ENCODE measurements around the gene PCDH1.
"Not testable (repeated sequence)": the region's sequence is repeated elsewhere in the genome, so short reads cannot be mapped to it uniquely, and the experiment has no call there.

PCDH1 gene

DNA sequence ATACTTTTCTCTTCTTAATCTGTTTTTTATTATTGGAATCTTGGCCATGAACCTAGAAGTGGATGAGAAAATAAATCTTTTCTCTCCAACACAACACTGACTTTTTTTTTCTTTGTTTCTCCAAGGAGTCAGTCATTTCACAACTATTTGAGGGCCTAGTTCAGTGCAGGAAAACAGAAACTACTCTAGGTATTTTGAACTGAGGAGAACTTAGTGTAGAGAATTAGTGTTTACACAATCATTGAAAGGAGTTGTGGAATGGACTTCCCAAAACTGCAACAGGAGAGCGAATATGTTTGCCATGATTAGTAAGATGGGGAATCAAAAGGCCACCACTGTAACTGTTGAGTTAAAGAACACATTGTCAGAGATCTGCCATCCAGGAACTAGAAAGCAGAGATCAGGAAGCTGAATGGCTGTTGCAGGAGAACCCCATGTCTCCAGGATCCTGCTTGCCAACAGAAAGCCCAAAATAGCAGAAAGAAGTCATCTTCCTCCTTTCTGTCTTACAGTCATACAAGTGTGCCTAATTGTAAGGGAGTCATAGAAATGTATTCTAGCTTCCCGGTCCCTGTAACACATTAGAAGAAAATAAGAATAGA is 20.3 kb upstream of the PCDH1 start:
- Histone ChIP-seq H3K36me3 (ENCODE audit: control insufficient read depth in 2 of 2, insufficient read depth in 2 of 2, low read length in 2 of 2) (no peaks in the 10 kb centered on the region), H3K9ac (ENCODE audit: low read length in 2 of 2) (no peak overlapping the region), H3K4me1 (ENCODE audit: control insufficient read depth, insufficient read depth, low read length) (no peaks in the 10 kb centered on the region), H3K27ac (ENCODE audit: low read length) (no peak overlapping the region), H3K9me3 (ENCODE audit: control insufficient read depth in 2 of 2, low read length in 2 of 2) (no peaks in the 10 kb centered on the region), H3K27me3 (ENCODE audit: control insufficient read depth in 1 of 2, insufficient read depth in 2 of 2, low read length in 2 of 2) (peaks cover 2 to 4% of the 10 kb centered on the region in 2 donors), H3K4me3 (ENCODE audit: low read length in 2 of 2) (no peak overlapping the region)

DNA sequence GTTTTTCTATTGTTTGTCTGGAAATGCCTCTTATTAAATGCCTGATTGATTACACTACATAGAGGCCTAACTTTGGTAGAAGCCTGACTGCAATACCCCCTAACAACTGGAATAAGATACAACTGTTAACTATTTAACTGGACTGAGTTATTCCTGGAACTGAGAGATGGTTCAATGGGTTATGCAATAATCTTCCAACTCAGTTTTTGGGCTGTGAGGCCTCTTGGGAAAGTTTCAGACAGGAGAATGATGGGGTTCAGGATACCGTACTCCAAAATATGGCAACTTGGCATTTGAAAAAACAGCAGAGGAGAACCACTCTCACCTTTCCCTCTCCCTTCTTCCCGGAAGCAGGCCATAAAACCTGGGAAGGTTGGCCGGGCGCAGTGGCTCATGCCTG is 19.2 kb upstream of the PCDH1 start:
- Histone ChIP-seq H3K36me3 (ENCODE audit: control insufficient read depth in 2 of 2, insufficient read depth in 2 of 2, low read length in 2 of 2) (no peaks in the 10 kb centered on the region), H3K4me3 (ENCODE audit: low read length in 2 of 2) (no peak overlapping the region), H3K9ac (ENCODE audit: low read length in 2 of 2) (no peak overlapping the region), H3K27ac (ENCODE audit: low read length) (no peak overlapping the region), H3K9me3 (ENCODE audit: control insufficient read depth in 2 of 2, low read length in 2 of 2) (no peaks in the 10 kb centered on the region), H3K4me1 (ENCODE audit: control insufficient read depth, insufficient read depth, low read length) (no peaks in the 10 kb centered on the region), H3K27me3 (ENCODE audit: control insufficient read depth in 1 of 2, insufficient read depth in 2 of 2, low read length in 2 of 2) (peaks cover 2 to 4% of the 10 kb centered on the region in 2 donors)

DNA sequence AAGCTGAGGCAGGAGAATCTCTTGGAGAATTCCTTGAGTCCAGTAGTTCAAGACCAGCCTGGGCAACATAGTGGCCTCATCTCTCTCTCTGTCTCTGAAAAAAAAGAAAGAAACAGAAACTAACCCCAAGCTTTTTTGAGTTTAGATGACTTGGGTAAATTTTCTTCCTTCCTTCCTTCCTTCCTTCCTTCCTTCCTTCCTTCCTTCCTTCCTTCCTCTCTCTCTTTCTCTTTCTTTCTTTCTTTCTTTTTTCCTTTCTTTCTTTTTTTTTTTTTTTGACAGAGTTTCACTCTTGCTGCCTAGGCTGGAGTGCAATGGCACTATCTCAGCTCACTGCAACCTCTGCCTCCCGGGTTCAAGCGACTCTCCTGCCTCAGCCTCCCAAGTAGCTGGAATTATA is 12.2 kb upstream of the PCDH1 start:
- H3K4me1 ChIP-seq (ENCODE audit: control insufficient read depth, insufficient read depth, low read length); H3K36me3 ChIP-seq (ENCODE audit: control insufficient read depth in 2 of 2, insufficient read depth in 2 of 2, low read length in 2 of 2); H3K27ac ChIP-seq (ENCODE audit: low read length); H3K4me3 ChIP-seq (ENCODE audit: low read length in 2 of 2); H3K9ac ChIP-seq (ENCODE audit: low read length in 2 of 2); H3K9me3 ChIP-seq (ENCODE audit: control insufficient read depth in 2 of 2, low read length in 2 of 2); H3K27me3 ChIP-seq (ENCODE audit: control insufficient read depth in 1 of 2, insufficient read depth in 2 of 2, low read length in 2 of 2): not testable (repeated sequence)

DNA sequence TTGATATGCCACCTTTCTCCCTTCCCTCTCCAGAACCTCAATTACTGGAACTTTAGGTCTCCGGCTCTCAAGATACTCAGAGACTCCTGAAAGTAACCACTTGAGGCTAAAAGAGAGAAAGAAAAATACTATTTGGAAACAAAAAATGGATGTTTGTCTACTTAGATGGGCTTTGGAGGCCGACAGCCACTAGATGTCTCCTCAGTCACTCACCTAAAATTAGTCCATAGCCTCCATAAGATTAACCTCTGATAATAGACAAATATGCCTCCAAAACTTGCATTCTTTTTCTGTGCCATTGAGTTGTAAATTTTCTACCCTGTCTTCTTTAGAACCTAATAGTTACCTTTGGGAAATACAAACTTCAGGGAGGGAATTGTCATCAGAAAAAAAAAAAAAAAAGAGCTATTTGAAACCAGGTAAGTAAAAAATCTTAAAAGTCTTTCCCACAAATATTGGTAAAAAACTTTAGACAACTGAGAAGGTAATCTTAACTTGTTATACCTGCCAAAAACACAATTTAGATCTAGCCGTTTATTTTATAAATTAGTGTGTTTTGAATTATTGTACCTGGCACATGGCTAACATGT is 11.2 kb upstream of the PCDH1 start:
- no peaks in the 10 kb centered on the region for H3K4me1 ChIP-seq (ENCODE audit: control insufficient read depth, insufficient read depth, low read length)
- H3K36me3 ChIP-seq (ENCODE audit: control insufficient read depth in 2 of 2, insufficient read depth in 2 of 2, low read length in 2 of 2): no peaks in the 10 kb centered on the region
- H3K9ac ChIP-seq (ENCODE audit: low read length in 2 of 2): no peak overlapping the region
- H3K4me3 ChIP-seq (ENCODE audit: low read length in 2 of 2): no peak overlapping the region
- no peaks in the 10 kb centered on the region for H3K9me3 ChIP-seq (ENCODE audit: control insufficient read depth in 2 of 2, low read length in 2 of 2)
- H3K27ac ChIP-seq (ENCODE audit: low read length): no peak overlapping the region
- H3K27me3 ChIP-seq (ENCODE audit: control insufficient read depth in 1 of 2, insufficient read depth in 2 of 2, low read length in 2 of 2): peaks cover 4 to 11% of the 10 kb centered on the region in 2 donors

DNA sequence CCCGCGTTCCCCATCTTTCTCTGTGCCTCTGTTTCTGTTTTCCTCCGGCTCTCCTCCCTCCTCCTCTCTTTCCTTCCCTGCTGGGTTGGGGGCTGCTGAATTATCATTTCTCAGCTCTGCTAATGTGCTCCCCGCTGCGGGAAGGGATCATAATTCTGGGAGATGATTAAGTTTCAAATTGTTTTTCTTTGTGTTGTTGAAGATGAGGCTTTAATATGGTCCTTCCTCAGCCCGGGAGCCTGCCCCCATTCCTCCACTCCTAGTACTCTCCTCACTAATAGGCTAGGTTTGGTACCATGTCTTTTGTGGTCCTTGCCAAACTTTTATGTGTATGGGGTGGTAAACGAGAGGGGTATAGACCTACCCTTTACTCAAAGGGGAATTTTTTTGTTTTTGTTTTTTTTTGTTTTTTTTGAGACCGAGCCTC is 5.7 kb upstream of the PCDH1 start:
- Histone ChIP-seq H3K9me3 (ENCODE audit: control insufficient read depth in 2 of 2, low read length in 2 of 2) (peaks cover 0 to 3% of the 10 kb centered on the region in 2 donors), H3K27ac (ENCODE audit: low read length) (no peak overlapping the region), H3K4me3 (ENCODE audit: low read length in 2 of 2) (no peak overlapping the region), H3K27me3 (ENCODE audit: control insufficient read depth in 1 of 2, insufficient read depth in 2 of 2, low read length in 2 of 2) (peaks cover 39 to 43% of the 10 kb centered on the region in 2 donors), H3K36me3 (ENCODE audit: control insufficient read depth in 2 of 2, insufficient read depth in 2 of 2, low read length in 2 of 2) (no peaks in the 10 kb centered on the region), H3K9ac (ENCODE audit: low read length in 2 of 2) (no peak overlapping the region), H3K4me1 (ENCODE audit: control insufficient read depth, insufficient read depth, low read length) (peaks cover 13% of the 10 kb centered on the region)

DNA sequence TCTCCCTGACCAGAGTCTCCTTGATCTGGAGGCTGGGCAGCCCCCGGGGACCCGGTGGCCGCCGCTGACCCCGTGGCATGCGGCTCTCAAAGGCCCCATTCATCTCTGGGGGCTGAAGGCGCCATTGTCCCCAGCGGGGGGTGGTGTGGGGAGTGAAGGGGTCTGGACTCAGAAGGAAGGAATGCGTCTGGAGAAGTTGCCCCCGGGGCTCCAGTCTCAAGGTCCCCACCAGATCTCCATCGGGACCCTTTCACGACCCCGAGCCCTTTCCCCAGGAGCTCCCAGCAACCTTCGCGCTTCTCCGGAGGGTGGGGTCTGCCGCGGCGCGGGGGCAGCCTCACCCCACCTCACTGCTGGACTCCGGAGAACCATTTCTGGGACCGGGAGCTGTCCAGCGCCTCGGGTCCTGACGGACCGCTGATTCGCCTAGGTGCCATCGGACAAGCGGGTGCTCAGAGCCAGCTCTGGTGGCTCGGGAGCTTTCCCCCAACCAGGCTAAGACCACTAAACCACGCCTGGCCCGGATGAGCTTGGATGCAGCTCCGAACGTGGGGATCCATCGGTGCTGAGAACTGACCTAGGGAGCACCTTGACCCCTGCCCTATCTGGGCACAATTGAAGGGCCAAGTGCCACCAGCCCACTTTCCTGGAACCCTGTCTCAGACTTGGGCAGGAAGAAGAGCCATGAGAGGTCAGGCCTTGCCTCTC is 5.1 kb upstream of the PCDH1 start:
- Histone ChIP-seq H3K4me1 (ENCODE audit: control insufficient read depth, insufficient read depth, low read length) (peaks cover 18% of the 10 kb centered on the region), H3K27me3 (ENCODE audit: control insufficient read depth in 1 of 2, insufficient read depth in 2 of 2, low read length in 2 of 2) (peaks cover 39 to 43% of the 10 kb centered on the region in 2 donors), H3K36me3 (ENCODE audit: control insufficient read depth in 2 of 2, insufficient read depth in 2 of 2, low read length in 2 of 2) (no peaks in the 10 kb centered on the region), H3K4me3 (ENCODE audit: low read length in 2 of 2) (no peak overlapping the region), H3K9me3 (ENCODE audit: control insufficient read depth in 2 of 2, low read length in 2 of 2) (peaks cover 0 to 3% of the 10 kb centered on the region in 2 donors), H3K27ac (ENCODE audit: low read length) (no peak overlapping the region), H3K9ac (ENCODE audit: low read length in 2 of 2) (no peak overlapping the region)

DNA sequence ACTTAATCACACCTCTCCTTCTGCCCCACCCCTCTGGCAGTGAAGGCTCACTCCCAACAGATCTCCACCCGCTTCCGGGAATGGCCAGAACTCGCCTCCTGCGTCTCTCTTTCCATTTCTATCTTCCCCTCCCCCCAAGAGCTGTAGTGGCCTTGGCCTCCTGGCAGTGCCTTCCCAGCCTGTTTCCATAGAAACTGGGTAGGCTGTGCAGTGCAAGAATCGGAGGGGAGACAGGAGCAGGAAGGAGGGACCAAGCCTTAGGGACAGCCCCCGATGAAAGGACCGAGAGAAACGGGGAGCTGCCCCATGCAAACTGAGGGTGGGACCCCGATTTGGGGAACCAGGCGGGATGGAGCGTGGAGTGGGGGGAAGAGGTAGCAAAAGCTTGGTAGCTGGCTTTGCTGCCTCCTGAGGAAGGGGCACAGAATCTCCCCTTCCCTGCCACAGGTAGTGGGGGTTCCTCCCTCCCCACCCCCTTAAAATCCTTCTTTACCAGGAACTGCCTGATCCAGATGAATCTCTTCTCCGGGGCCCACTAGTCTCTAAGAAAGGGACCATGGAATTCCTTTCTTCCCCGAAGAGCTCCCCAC is 4.5 kb upstream of the PCDH1 start:
- Histone ChIP-seq H3K36me3 (ENCODE audit: control insufficient read depth in 2 of 2, insufficient read depth in 2 of 2, low read length in 2 of 2) (no peaks in the 10 kb centered on the region), H3K27me3 (ENCODE audit: control insufficient read depth in 1 of 2, insufficient read depth in 2 of 2, low read length in 2 of 2) (peaks cover 42 to 43% of the 10 kb centered on the region in 2 donors), H3K27ac (ENCODE audit: low read length) (no peak overlapping the region), H3K4me3 (ENCODE audit: low read length in 2 of 2) (no peak overlapping the region), H3K9me3 (ENCODE audit: control insufficient read depth in 2 of 2, low read length in 2 of 2) (peaks cover 0 to 3% of the 10 kb centered on the region in 2 donors), H3K9ac (ENCODE audit: low read length in 2 of 2) (no peak overlapping the region), H3K4me1 (ENCODE audit: control insufficient read depth, insufficient read depth, low read length) (peaks cover 21% of the 10 kb centered on the region)

DNA sequence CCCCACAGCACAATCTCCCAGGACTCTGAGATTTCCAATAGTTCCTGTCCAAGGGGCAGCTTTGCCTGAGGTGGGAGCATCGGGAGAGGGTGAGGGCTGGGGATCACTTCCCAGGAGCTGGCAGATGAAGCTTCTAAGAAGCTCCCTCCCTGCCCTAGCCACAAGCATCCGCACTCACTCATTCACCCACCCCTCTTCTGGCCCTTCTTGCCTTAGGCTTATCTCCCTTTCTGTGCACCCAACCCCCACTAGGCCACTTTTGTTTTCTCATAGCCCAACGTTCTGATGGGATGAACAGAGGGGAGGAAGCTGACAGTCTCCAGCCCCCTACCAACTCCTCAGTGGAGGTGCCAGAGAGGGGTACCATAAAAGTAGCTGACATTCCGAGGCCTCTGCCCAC is 3.7 kb upstream of the PCDH1 start:
- Histone ChIP-seq H3K27me3 (ENCODE audit: control insufficient read depth in 1 of 2, insufficient read depth in 2 of 2, low read length in 2 of 2) (peaks cover 49 to 50% of the 10 kb centered on the region in 2 donors), H3K4me3 (ENCODE audit: low read length in 2 of 2) (no peak overlapping the region), H3K9ac (ENCODE audit: low read length in 2 of 2) (no peak overlapping the region), H3K27ac (ENCODE audit: low read length) (no peak overlapping the region), H3K9me3 (ENCODE audit: control insufficient read depth in 2 of 2, low read length in 2 of 2) (peaks cover 0 to 3% of the 10 kb centered on the region in 2 donors), H3K4me1 (ENCODE audit: control insufficient read depth, insufficient read depth, low read length) (peaks cover 29% of the 10 kb centered on the region), H3K36me3 (ENCODE audit: control insufficient read depth in 2 of 2, insufficient read depth in 2 of 2, low read length in 2 of 2) (no peaks in the 10 kb centered on the region)

DNA sequence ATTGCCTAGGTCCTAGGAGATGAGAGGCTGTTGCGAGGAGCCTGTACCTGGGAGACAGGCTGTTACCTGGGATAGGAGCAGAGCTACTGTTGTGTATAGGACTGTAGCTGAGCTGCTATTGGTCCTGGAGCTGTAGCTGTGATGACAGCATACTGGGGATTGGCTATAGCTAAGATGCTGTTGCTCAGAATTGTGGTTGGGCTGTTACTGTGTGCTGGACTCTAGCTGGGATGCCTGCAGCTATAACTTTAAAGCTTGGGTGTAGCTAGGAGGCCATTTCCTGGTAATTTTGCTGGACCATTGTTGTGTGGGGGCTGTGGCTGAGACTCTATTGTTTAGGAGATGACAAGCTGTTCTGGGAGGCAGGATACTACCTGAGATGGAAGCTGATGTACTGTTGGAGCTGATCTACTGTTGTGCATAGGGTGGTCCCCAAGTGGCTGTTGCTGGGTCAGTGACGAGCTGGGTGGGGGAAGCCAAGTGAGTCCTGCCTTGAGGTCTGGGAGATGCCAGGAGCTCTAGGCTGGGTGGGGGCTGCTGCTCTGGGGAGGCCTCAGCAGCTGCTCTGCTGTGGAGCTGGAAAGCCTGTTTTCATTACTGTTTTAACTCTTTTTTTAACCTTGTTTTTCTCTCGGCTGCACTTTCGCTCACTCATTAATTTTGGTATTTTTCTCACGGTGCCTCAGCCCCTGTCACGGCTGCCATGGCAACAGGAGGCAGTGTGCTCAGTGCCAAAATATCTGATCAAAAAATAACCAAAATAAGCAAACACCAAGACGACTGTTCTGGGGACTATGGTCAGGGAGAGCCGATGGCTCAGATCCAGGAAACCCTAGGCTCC is 3.0 kb upstream of the PCDH1 start:
- Histone ChIP-seq H3K27me3 (ENCODE audit: control insufficient read depth in 1 of 2, insufficient read depth in 2 of 2, low read length in 2 of 2) (peaks cover 51 to 55% of the 10 kb centered on the region in 2 donors), H3K36me3 (ENCODE audit: control insufficient read depth in 2 of 2, insufficient read depth in 2 of 2, low read length in 2 of 2) (no peaks in the 10 kb centered on the region), H3K27ac (ENCODE audit: low read length) (no peak overlapping the region), H3K9me3 (ENCODE audit: control insufficient read depth in 2 of 2, low read length in 2 of 2) (peaks cover 0 to 3% of the 10 kb centered on the region in 2 donors), H3K4me3 (ENCODE audit: low read length in 2 of 2) (no peak overlapping the region), H3K4me1 (ENCODE audit: control insufficient read depth, insufficient read depth, low read length) (peaks cover 36% of the 10 kb centered on the region), H3K9ac (ENCODE audit: low read length in 2 of 2) (no peak overlapping the region)

DNA sequence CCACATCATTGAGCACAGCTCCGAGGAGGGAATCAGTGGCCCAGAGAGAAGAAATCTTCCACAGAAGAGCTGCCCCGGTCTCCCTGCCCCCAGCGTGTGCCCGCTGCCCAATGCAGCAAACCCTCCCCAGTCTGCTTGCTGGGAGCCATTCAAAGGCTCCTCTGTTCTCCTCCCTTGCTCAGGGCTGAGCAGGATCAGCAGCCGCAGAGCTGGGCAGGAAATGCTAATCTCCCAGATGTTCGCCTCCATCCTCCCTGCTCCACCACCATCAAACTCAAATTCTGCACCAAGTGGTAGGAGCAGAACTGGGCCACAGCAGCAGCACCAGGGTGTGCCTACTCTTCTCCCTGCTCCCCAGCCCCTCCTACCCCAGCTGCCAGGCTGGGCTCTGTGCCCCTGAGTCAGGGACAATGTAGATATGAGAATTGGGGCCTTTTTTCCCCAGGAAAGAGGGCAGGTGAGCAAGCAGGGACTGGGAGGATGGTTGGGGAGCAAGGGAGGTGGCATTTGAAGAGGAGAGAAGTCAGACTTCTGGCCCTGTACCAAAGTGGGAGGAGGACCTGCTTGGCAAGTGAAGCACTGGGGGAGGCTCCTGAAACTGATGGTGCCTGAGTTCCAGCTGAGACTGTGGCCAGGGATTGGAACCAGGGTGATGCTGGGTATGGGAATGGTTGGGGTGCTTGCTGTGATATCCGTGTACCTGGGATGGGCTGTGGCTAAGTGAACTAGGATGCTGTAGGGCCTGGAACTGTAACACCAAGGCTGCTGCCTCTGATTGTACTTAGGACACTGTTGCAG is 1.9 kb upstream of the PCDH1 start:
- no peaks in the 10 kb centered on the region for H3K36me3 ChIP-seq (ENCODE audit: control insufficient read depth in 2 of 2, insufficient read depth in 2 of 2, low read length in 2 of 2)
- no peak overlapping the region for H3K9ac ChIP-seq (ENCODE audit: low read length in 2 of 2)
- H3K4me1 ChIP-seq (ENCODE audit: control insufficient read depth, insufficient read depth, low read length): peaks cover 44% of the 10 kb centered on the region
- H3K27me3 ChIP-seq (ENCODE audit: control insufficient read depth in 1 of 2, insufficient read depth in 2 of 2, low read length in 2 of 2): peaks cover 61 to 64% of the 10 kb centered on the region in 2 donors
- H3K4me3 ChIP-seq (ENCODE audit: low read length in 2 of 2): no peak overlapping the region
- H3K9me3 ChIP-seq (ENCODE audit: control insufficient read depth in 2 of 2, low read length in 2 of 2): peaks cover 0 to 3% of the 10 kb centered on the region in 2 donors
- peak overlapping the region; percentile 41 for H3K27ac ChIP-seq (ENCODE audit: low read length)
